HCT116 (cell line): Measurements from ENCODE around the gene FAM237B. TPM values are rescaled to one million over a fixed set of nuclear protein-coding genes. Genes with fewer than 3 reads are reported as not detected.
A peak's percentile ranks its signal among the peaks of the same experiment; 100 is the strongest.

Experiments
- ATAC-seq: fragments of 200-7000 bp; cut with Tn5 transposase; 2 replicates; pipeline ENCODE4 v1.9.1; 2020; ENCODE audit warnings: mild to moderate bottlenecking, moderate library complexity
- BruUV-seq: library from RNA; stranded (reverse); fragments of 400-500 nt; replicated peaks from 2 replicates; lab custom pipeline; 2021; lab: Mats Ljungman, UMichigan
- CTCF ChIA-PET: fragments of 300-600 bp; sonication (Branson Sonifier 250); formaldehyde crosslinking; loops from one replicate; lab custom pipeline; 2021; ENCODE audit warnings: antibody characterized with exemption; lab: Charles Lee
- POLR2A ChIA-PET: fragments of 300-600, 350-600 bp; sonication (Branson Sonifier 250); formaldehyde crosslinking; loops from one replicate; lab custom pipeline; 2021; ENCODE audit warnings: antibody characterized with exemption; lab: Charles Lee
- RAD21 ChIA-PET, 2 experiments: fragments of 300-600 bp; sonication (Branson Sonifier 250); formaldehyde crosslinking; loops; one replicate each; lab custom pipeline; 2023; ENCODE audit warnings: low total read pairs in 2 of 2; ENCODE audit not compliant: uncharacterized antibody in 2 of 2, unreplicated experiment in 2 of 2, low non-redundant PET in 1 of 2; lab: Charles Lee
- DNase-seq: peaks from one replicate; pipeline ENCODE4 v3.0.0-alpha.2; 2010; ENCODE audit warnings: low read depth, low spot score
- H2AFZ ChIP-seq: fragments of 200-600 bp; shearing (Covaris generic), sonication (generic); 2 replicates; pipeline ENCODE4 v1.6.1; 2017; ENCODE audit warnings: low read depth, mixed run types, mixed read lengths, antibody characterized with exemption, low read length; ENCODE audit not compliant: poor library complexity, severe bottlenecking
- H3K27ac ChIP-seq: 2 replicates; pipeline ENCODE4 v1.5.1; 2012; ENCODE audit warnings: low read depth, low read length
- H3K27me3 ChIP-seq: fragments of 200-600 bp; sonication (generic); 2 replicates; pipeline ENCODE4 v1.6.1; 2016; ENCODE audit warnings: mixed run types, low read length, mixed read lengths; ENCODE audit not compliant: insufficient read depth
- H3K36me3 ChIP-seq, 2 experiments: fragments of 200-500 bp in 1 of 2; fragments of 200-600 bp in 1 of 2; sonication (Bioruptor generic) in 1 of 2; sonication (generic) in 1 of 2; 2 replicates each; pipeline versions ENCODE4 v1.5.1 to v1.6.1; 2014 to 2016; ENCODE audit warnings: low read length in 2 of 2, inconsistent platforms in 1 of 2, mixed read lengths in 1 of 2, mixed run types in 1 of 2; ENCODE audit not compliant: insufficient read depth in 2 of 2, control insufficient read depth in 1 of 2
- H3K4me1 ChIP-seq, 2 experiments: fragments of 200-600 bp in 1 of 2; sonication (generic) in 1 of 2; 2 replicates each; pipeline versions ENCODE4 v1.5.1 to v1.6.1; 2012 to 2017; ENCODE audit warnings: low read length in 2 of 2, inconsistent platforms in 1 of 2, mild to moderate bottlenecking in 1 of 2, mixed read lengths in 1 of 2, mixed run types in 1 of 2, moderate library complexity in 1 of 2; ENCODE audit not compliant: insufficient read depth in 2 of 2, control insufficient read depth in 1 of 2
- H3K4me2 ChIP-seq: fragments of 200-600 bp; sonication (generic); 2 replicates; pipeline ENCODE4 v1.6.1; 2017; ENCODE audit warnings: mixed run types, low read length, mixed read lengths
- H3K4me3 ChIP-seq, 2 experiments: fragments of 200-600 bp in 1 of 2; sonication (generic) in 1 of 2; replicated peaks in 1 of 2; 2 replicates each; pipeline ENCODE4 v1.5.1; 2011 to 2016; ENCODE audit warnings: low read length in 2 of 2, control low read depth in 1 of 2, low read depth in 1 of 2, mild to moderate bottlenecking in 1 of 2, mixed read lengths in 1 of 2, mixed run types in 1 of 2
- H3K79me2 ChIP-seq: fragments of 200-600 bp; sonication (generic); 2 replicates; pipeline ENCODE4 v1.6.1; 2017; ENCODE audit warnings: mild to moderate bottlenecking, mixed run types, low read length, moderate library complexity, mixed read lengths; ENCODE audit not compliant: insufficient read depth
- H3K9ac ChIP-seq: fragments of 200-600 bp; sonication (generic); 2 replicates; pipeline ENCODE4 v1.6.1; 2016; ENCODE audit warnings: low read length, mixed read lengths
- H3K9me2 ChIP-seq: fragments of 200-600 bp; sonication (generic), shearing (Covaris generic); 2 replicates; pipeline ENCODE4 v1.6.1; 2017; ENCODE audit warnings: mixed run types, mild to moderate bottlenecking, moderate library complexity; ENCODE audit not compliant: insufficient read depth
- H3K9me3 ChIP-seq, 2 experiments: fragments of 200-500 bp in 1 of 2; fragments of 200-600 bp in 1 of 2; sonication (Bioruptor generic) in 1 of 2; sonication (generic) in 1 of 2; 2 replicates each; pipeline ENCODE4 v1.6.1; 2014 to 2017; ENCODE audit warnings: low read length in 2 of 2, mixed read lengths in 2 of 2, inconsistent platforms in 1 of 2, low read depth in 1 of 2, mild to moderate bottlenecking in 1 of 2, mixed run types in 1 of 2, moderate library complexity in 1 of 2; ENCODE audit not compliant: control insufficient read depth in 1 of 2, insufficient read depth in 1 of 2
- H4K20me1 ChIP-seq: fragments of 200-600 bp; sonication (generic), shearing (Covaris generic); 2 replicates; pipeline ENCODE4 v1.6.1; 2017; ENCODE audit warnings: mixed run types, mild to moderate bottlenecking, moderate library complexity; ENCODE audit not compliant: insufficient read depth
- CBX3 ChIP-seq: IDR thresholded peaks from 2 replicates; pipeline ENCODE4 v1.6.1; 2012; ENCODE audit warnings: low read depth
- EGR1 ChIP-seq: IDR thresholded peaks from 2 replicates; pipeline ENCODE4 v1.6.1; 2012; ENCODE audit warnings: low read depth
- ELF1 ChIP-seq: IDR thresholded peaks from 2 replicates; pipeline ENCODE4 v1.6.1; 2012; ENCODE audit warnings: low read depth, borderline replicate concordance
- EZH2 ChIP-seq: fragments of 200-600 bp; sonication (generic); IDR thresholded peaks from 2 replicates; pipeline ENCODE4 v1.6.1; 2017; ENCODE audit warnings: antibody characterized with exemption, mixed run types
- EZH2phosphoT487 ChIP-seq: fragments of 200-600 bp; IDR thresholded peaks from 2 replicates; pipeline ENCODE4 v1.6.1; 2018; ENCODE audit warnings: antibody characterized with exemption, borderline replicate concordance
- FOSL1 ChIP-seq: IDR thresholded peaks from 2 replicates; pipeline ENCODE4 v1.6.1; 2012; ENCODE audit warnings: low read depth
- JUND ChIP-seq: IDR thresholded peaks from 2 replicates; pipeline ENCODE4 v1.6.1; 2012
- POLR2A ChIP-seq: IDR thresholded peaks from 2 replicates; pipeline ENCODE4 v1.7.0; 2011; ENCODE audit warnings: borderline replicate concordance; ENCODE audit not compliant: insufficient read depth, insufficient read length; ENCODE audit errors: extremely low read depth
- POLR2AphosphoS5 ChIP-seq: IDR thresholded peaks from 2 replicates; pipeline ENCODE4 v1.6.1; 2011; ENCODE audit warnings: mild to moderate bottlenecking, low read depth, low read length, moderate library complexity
- SIN3A ChIP-seq: IDR thresholded peaks from 2 replicates; pipeline ENCODE4 v1.6.1; 2012; ENCODE audit warnings: low read depth
- SP1 ChIP-seq: IDR thresholded peaks from 2 replicates; pipeline ENCODE4 v1.6.1; 2012; ENCODE audit warnings: low read depth
- SRF ChIP-seq: IDR thresholded peaks from 2 replicates; pipeline ENCODE4 v1.6.1; 2012; ENCODE audit warnings: low read depth
- TCF7L2 ChIP-seq: IDR thresholded peaks from 2 replicates; pipeline ENCODE4 v1.7.0; 2011; ENCODE audit warnings: borderline replicate concordance, inconsistent platforms; ENCODE audit not compliant: insufficient read depth, insufficient read length; ENCODE audit errors: extremely low read depth
- YY1 ChIP-seq: IDR thresholded peaks from 2 replicates; pipeline ENCODE4 v1.6.1; 2011; ENCODE audit warnings: low read length, low read depth, moderate library complexity, mild to moderate bottlenecking; ENCODE audit not compliant: insufficient replicate concordance; ENCODE audit errors: extremely low read depth
- ZNF274 ChIP-seq: fragments of 200-500 bp; sonication (Bioruptor generic); IDR thresholded peaks from 2 replicates; pipeline ENCODE4 v1.6.1; 2014; ENCODE audit warnings: mild to moderate bottlenecking, low read depth, low read length, inconsistent platforms
- intact Hi-C: fragments of 100-400 bp; cut with micrococcal nuclease; formaldehyde crosslinking; loops from 2 replicates; pipeline ENCODE4 v1.10.0; 2022
- total RNA-seq: library from RNA; stranded (reverse); gene quantifications from one replicate; pipeline ENCODE4 v1.2.1, GENCODE V29; 2021; ENCODE audit not compliant: unreplicated experiment
- TF ChIP-seq, protein P1 (sequence below), 3 experiments: fragments of 200-600 bp in 1 of 3; sonication (generic) in 1 of 3; IDR thresholded peaks in 2 of 3; conservative IDR thresholded peaks in 1 of 3; 2 replicates each; pipeline ENCODE4 v1.5.1; 2012 to 2017; ENCODE audit warnings: low read depth in 2 of 3, low read length in 2 of 3, antibody characterized with exemption in 1 of 3, borderline replicate concordance in 1 of 3, control low read depth in 1 of 3, mild to moderate bottlenecking in 1 of 3, mixed read lengths in 1 of 3, mixed run types in 1 of 3, moderate library complexity in 1 of 3; ENCODE audit not compliant: insufficient read depth in 1 of 3
- TF ChIP-seq, protein P2 (sequence below): IDR thresholded peaks from 2 replicates; pipeline ENCODE4 v1.6.1; 2011; ENCODE audit warnings: mild to moderate bottlenecking, low read length, moderate library complexity; ENCODE audit not compliant: insufficient replicate concordance; ENCODE audit errors: extremely low read depth
- TF ChIP-seq, protein P3 (sequence below): IDR thresholded peaks from 2 replicates; pipeline ENCODE4 v1.6.1; 2012
- TF ChIP-seq, protein P4 (sequence below): IDR thresholded peaks from 2 replicates; pipeline ENCODE4 v1.6.1; 2012; ENCODE audit warnings: low read depth

The FAM237B gene
- total RNA-seq, 1 experiment from 2014 or later = not detected

DNA sequence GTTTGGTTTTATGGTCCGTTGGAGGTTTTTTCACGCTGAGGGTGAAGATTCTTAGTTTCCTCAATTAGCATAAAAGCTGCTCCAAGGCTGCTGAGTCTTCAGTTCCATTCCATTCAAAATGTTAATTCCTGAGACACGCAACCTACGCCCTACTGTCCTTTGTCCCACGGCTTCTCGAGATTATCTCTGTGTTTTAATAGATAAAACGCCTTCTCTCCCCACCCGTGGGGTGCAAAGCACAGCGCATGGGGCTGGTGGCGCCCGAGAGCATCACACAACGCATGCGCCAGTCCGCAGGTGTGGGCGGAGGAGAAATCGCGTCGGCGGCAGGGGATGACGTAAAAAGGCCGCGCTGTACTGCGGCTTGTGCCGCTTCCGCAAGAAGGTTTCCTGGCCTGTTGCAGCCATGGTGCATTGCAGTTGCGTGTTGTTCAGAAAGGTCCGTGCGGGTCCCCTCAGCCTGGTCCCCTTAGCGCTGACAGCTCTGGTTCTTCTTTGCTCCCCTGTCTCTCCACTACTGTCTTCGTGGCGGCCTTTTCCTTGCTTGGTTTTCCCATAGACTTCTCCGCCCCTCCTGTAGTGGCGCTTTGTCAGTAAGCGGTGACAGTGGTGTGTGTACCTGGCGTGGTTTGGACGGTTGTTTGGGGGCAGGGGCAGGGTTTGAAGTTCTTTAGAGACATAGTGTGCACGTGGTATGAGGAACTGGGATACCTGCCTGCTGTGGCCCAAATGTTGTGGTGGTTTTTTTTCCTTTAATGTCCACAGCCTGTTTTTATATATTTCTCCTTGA, 25.4 kb upstream of the FAM237B start, which contains the start of gene GTPBP10:
TSS of gene GTPBP10 (plus strand) at position 381 of the 790 bp plus-strand sequence. CDS start at position 407, 26 bp downstream.
- DNase-seq (peak; percentile 91), ATAC-seq (peak; percentile 98)
- Histone ChIP-seq H2AFZ (peak within 1 kb of the TSS; percentile 66), H3K36me3 (no peaks in the 10 kb centered on the region), H3K27me3 (no peaks in the 10 kb centered on the region), H3K4me3 (peak within 1 kb of the TSS; percentile 97 to 99), H3K9ac (peak within 1 kb of the TSS; percentile 87), H4K20me1 (no peaks in the 10 kb centered on the region), H3K9me3 (no peaks in the 10 kb centered on the region), H3K4me2 (peak within 1 kb of the TSS; percentile 75), H3K27ac (peak within 1 kb of the TSS; percentile 45), H3K4me1 (peaks cover 0 to 14% of the 10 kb centered on the region in 2 experiments; a peak in 2 of 4 replicates), H3K79me2 (peaks cover 49% of the 10 kb centered on the region), H3K9me2 (no peaks in the 10 kb centered on the region)
- intact Hi-C loops = loop anchor here (1.0 kb wide), 1 partner anchor 57 kb away; the partner anchor contains the start of gene CLDN12
- TSS peak; percentile 76 for BruUV-seq
- RAD21 ChIA-PET = no interaction called here
- CTCF ChIA-PET = no interaction called here
- POLR2A ChIA-PET = no interaction called here
- peak; percentile 96 for TF ChIP-seq POLR2AphosphoS5
- no peak for TF ChIP-seq EZH2phosphoT487
- peak; percentile 70 for TF ChIP-seq POLR2A
- TF ChIP-seq, protein P1, sequence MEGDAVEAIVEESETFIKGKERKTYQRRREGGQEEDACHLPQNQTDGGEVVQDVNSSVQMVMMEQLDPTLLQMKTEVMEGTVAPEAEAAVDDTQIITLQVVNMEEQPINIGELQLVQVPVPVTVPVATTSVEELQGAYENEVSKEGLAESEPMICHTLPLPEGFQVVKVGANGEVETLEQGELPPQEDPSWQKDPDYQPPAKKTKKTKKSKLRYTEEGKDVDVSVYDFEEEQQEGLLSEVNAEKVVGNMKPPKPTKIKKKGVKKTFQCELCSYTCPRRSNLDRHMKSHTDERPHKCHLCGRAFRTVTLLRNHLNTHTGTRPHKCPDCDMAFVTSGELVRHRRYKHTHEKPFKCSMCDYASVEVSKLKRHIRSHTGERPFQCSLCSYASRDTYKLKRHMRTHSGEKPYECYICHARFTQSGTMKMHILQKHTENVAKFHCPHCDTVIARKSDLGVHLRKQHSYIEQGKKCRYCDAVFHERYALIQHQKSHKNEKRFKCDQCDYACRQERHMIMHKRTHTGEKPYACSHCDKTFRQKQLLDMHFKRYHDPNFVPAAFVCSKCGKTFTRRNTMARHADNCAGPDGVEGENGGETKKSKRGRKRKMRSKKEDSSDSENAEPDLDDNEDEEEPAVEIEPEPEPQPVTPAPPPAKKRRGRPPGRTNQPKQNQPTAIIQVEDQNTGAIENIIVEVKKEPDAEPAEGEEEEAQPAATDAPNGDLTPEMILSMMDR (IDR thresholded peaks at IDR 0.05 in 2 of 3, conservative IDR thresholded peaks at IDR 0.05 in 1 of 3; ENCODE audit: borderline replicate concordance in 1 of 3, insufficient read depth in 1 of 3, low read depth in 2 of 3, low read length in 2 of 3) = peak in 2 of 3 experiments; percentile 66 to 69; a peak in 4 of 6 replicates
- peak; percentile 61 for TF ChIP-seq YY1
- peak; percentile 74 for TF ChIP-seq SP1
- TF ChIP-seq SRF = peak; percentile 95
- TF ChIP-seq ZNF274 = no peak
- TF ChIP-seq, protein P2, sequence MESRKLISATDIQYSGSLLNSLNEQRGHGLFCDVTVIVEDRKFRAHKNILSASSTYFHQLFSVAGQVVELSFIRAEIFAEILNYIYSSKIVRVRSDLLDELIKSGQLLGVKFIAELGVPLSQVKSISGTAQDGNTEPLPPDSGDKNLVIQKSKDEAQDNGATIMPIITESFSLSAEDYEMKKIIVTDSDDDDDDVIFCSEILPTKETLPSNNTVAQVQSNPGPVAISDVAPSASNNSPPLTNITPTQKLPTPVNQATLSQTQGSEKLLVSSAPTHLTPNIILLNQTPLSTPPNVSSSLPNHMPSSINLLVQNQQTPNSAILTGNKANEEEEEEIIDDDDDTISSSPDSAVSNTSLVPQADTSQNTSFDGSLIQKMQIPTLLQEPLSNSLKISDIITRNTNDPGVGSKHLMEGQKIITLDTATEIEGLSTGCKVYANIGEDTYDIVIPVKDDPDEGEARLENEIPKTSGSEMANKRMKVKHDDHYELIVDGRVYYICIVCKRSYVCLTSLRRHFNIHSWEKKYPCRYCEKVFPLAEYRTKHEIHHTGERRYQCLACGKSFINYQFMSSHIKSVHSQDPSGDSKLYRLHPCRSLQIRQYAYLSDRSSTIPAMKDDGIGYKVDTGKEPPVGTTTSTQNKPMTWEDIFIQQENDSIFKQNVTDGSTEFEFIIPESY = no peak
- TF ChIP-seq FOSL1 = no peak
- peak; percentile 98 for TF ChIP-seq EGR1
- TF ChIP-seq ELF1 = peak; percentile 95
- TF ChIP-seq, protein P3, sequence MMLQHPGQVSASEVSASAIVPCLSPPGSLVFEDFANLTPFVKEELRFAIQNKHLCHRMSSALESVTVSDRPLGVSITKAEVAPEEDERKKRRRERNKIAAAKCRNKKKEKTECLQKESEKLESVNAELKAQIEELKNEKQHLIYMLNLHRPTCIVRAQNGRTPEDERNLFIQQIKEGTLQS = no peak
- peak; percentile 95 for TF ChIP-seq CBX3
- no peak for TF ChIP-seq JUND
- TF ChIP-seq SIN3A = peak; percentile 98
- TF ChIP-seq, protein P4, sequence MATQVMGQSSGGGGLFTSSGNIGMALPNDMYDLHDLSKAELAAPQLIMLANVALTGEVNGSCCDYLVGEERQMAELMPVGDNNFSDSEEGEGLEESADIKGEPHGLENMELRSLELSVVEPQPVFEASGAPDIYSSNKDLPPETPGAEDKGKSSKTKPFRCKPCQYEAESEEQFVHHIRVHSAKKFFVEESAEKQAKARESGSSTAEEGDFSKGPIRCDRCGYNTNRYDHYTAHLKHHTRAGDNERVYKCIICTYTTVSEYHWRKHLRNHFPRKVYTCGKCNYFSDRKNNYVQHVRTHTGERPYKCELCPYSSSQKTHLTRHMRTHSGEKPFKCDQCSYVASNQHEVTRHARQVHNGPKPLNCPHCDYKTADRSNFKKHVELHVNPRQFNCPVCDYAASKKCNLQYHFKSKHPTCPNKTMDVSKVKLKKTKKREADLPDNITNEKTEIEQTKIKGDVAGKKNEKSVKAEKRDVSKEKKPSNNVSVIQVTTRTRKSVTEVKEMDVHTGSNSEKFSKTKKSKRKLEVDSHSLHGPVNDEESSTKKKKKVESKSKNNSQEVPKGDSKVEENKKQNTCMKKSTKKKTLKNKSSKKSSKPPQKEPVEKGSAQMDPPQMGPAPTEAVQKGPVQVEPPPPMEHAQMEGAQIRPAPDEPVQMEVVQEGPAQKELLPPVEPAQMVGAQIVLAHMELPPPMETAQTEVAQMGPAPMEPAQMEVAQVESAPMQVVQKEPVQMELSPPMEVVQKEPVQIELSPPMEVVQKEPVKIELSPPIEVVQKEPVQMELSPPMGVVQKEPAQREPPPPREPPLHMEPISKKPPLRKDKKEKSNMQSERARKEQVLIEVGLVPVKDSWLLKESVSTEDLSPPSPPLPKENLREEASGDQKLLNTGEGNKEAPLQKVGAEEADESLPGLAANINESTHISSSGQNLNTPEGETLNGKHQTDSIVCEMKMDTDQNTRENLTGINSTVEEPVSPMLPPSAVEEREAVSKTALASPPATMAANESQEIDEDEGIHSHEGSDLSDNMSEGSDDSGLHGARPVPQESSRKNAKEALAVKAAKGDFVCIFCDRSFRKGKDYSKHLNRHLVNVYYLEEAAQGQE = no peak
- TF ChIP-seq EZH2 = no peak
- peak; percentile 61 for TF ChIP-seq TCF7L2
